ENCODE measurements around the gene PRKN. TPM values are rescaled to one million over a fixed set of nuclear protein-coding genes. Genes with fewer than 3 reads are reported as not detected.

The PRKN gene
- polyA plus RNA-seq, 1 experiment, result 0.71 TPM

- Histone ChIP-seq H3K4me3 (ENCODE audit: low read depth, low read length) (no peak overlapping the region), H3K36me3 (ENCODE audit: control insufficient read depth, insufficient read depth, low read length) (no peaks in the 10 kb centered on the region), H3K27me3 (ENCODE audit: control insufficient read depth, insufficient read depth, low read length) (no peaks in the 10 kb centered on the region)
- ChIA-PET CTCF (interaction anchor here (0.6 kb wide), 1 partner anchor 206 kb away, joined by 3 read pairs; no protein-coding TSS in a partner anchor), POLR2A (no interaction called here)
- TF ChIP-seq CTCF (IDR thresholded peaks at IDR 0.05; ENCODE audit: insufficient read depth, low read depth, low read length), result no peak
- DNase-seq (ENCODE audit: low read depth), result no peak
Observed at GRCh38 chr6:162702446-162702845, 25.1 kb downstream of the PRKN start.

- H3K36me3 ChIP-seq (ENCODE audit: control insufficient read depth, insufficient read depth, low read length), result no peaks in the 10 kb centered on the region
- no peak overlapping the region for H3K4me3 ChIP-seq (ENCODE audit: low read depth, low read length)
- CTCF ChIA-PET, result no interaction called here
- POLR2A ChIA-PET, result no interaction called here
- TF ChIP-seq CTCF (IDR thresholded peaks at IDR 0.05; ENCODE audit: insufficient read depth, low read depth, low read length), result no peak
- H3K27me3 ChIP-seq (ENCODE audit: control insufficient read depth, insufficient read depth, low read length), result no peaks in the 10 kb centered on the region
- DNase-seq (ENCODE audit: low read depth), result no peak
Observed at GRCh38 chr6:162701551-162701950, 26.0 kb downstream of the PRKN start.

GRCh38 chr6:162700966-162701365 is 26.6 kb downstream of the PRKN start:
- TF ChIP-seq CTCF (IDR thresholded peaks at IDR 0.05; ENCODE audit: insufficient read depth, low read depth, low read length), result no peak
- CTCF ChIA-PET, result no interaction called here
- Histone ChIP-seq H3K36me3 (ENCODE audit: control insufficient read depth, insufficient read depth, low read length) (no peaks in the 10 kb centered on the region), H3K4me3 (ENCODE audit: low read depth, low read length) (no peak overlapping the region), H3K27me3 (ENCODE audit: control insufficient read depth, insufficient read depth, low read length) (no peaks in the 10 kb centered on the region)
- DNase-seq (ENCODE audit: low read depth), result no peak
- POLR2A ChIA-PET, result no interaction called here

- Histone ChIP-seq H3K27me3 (ENCODE audit: control insufficient read depth, insufficient read depth, low read length) (no peaks in the 10 kb centered on the region), H3K36me3 (ENCODE audit: control insufficient read depth, insufficient read depth, low read length) (no peaks in the 10 kb centered on the region), H3K4me3 (ENCODE audit: low read depth, low read length) (no peak overlapping the region)
- POLR2A ChIA-PET, result no interaction called here
- TF ChIP-seq CTCF (IDR thresholded peaks at IDR 0.05; ENCODE audit: insufficient read depth, low read depth, low read length), result no peak
- no peak for DNase-seq (ENCODE audit: low read depth)
- CTCF ChIA-PET, result no interaction called here
Observed at GRCh38 chr6:162699961-162700360, 27.6 kb downstream of the PRKN start.

GRCh38 chr6:162698440-162698839 is 29.1 kb downstream of the PRKN start:
- CTCF ChIA-PET, result no interaction called here
- DNase-seq (ENCODE audit: low read depth), result no peak
- Histone ChIP-seq H3K27me3 (ENCODE audit: control insufficient read depth, insufficient read depth, low read length) (no peaks in the 10 kb centered on the region), H3K36me3 (ENCODE audit: control insufficient read depth, insufficient read depth, low read length) (no peaks in the 10 kb centered on the region), H3K4me3 (ENCODE audit: low read depth, low read length) (no peak overlapping the region)
- POLR2A ChIA-PET, result no interaction called here
- no peak for TF ChIP-seq CTCF (IDR thresholded peaks at IDR 0.05; ENCODE audit: insufficient read depth, low read depth, low read length)
